ENCODE data around the gene IER5L. TPM values are rescaled to one million over a fixed set of nuclear protein-coding genes. Genes with fewer than 3 reads are reported as not detected.

Gene IER5L
- total and polyA plus RNA-seq, 2 of the 8 experiments (the other 6 are each of a cell fraction or from before 2014, with no cell fraction given): 0.65 to 1.0 TPM

DNA sequence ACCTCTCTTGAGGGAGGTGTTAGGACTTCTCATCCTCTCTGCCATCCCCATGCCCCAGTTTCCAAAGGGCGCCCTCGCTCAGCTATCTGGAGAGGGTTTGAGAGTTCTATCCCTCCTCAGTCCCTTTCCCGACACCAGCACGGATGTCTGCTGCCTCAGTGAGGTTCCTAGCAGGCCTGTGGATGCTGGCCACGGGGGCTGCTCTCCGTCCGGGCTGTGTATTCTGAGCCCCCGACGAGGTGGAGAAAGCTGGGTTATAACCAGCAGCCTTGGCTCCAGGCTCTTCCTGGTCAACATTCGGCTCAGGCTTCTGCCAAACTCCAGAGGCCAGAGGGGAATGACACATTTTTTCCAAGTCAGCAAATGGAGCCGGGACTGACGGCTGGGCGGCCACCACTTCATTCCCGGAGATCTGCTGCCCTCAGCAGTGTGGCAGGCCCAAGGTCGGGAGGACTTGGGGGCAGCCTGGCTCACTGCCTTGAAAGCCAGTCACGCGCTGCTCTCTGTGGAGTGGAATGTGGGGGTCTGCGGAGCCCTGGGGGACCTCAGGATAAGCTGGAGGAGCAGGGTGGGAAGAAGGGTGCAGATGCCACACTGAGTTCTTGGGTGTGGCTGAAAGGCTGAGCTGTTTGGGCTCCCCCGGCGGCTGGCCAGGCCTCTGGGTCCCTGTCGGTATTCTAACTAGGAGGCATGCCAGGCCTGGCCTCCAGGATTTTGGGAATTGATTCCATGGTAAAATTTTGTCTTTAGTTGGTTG lies 39.4 kb downstream of the IER5L start (continued):
- TF ChIP-seq, protein P1, sequence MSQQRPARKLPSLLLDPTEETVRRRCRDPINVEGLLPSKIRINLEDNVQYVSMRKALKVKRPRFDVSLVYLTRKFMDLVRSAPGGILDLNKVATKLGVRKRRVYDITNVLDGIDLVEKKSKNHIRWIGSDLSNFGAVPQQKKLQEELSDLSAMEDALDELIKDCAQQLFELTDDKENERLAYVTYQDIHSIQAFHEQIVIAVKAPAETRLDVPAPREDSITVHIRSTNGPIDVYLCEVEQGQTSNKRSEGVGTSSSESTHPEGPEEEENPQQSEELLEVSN (IDR thresholded peaks at IDR 0.05): no peak
- TF ChIP-seq CREB1 (IDR thresholded peaks at IDR 0.05): no peak
